Activated T-cell treated with anti-CD3 and anti-CD28 coated beads, Interleukin-2, amount 50 U/mL, for 4 hours (primary cell): Measurements from ENCODE around the gene ADCYAP1R1. TPM values are rescaled to one million over a fixed set of nuclear protein-coding genes. Genes with fewer than 3 reads are reported as not detected.

ENCODE experiments used
- ATAC-seq, 2 donors: fragments of 200-7000 bp; cut with Tn5 transposase; one replicate each; pipeline ENCODE4 v1.10.0; 2021
- DNase-seq: peaks from one replicate; pipeline ENCODE4 v3.0.0-alpha.2; 2020
- H3K27me3 Mint-ChIP-seq: one replicate; pipeline ENCODE4 v1.8.0; 2021; ENCODE audit warnings: low read depth, mixed read lengths
- H3K36me3 Mint-ChIP-seq: one replicate; pipeline ENCODE4 v1.8.0; 2022; ENCODE audit warnings: mixed read lengths; ENCODE audit not compliant: insufficient read depth
- H3K4me1 Mint-ChIP-seq: one replicate; pipeline ENCODE4 v1.8.0; 2021; ENCODE audit warnings: low read depth, mixed read lengths
- H3K4me3 Mint-ChIP-seq: one replicate; pipeline ENCODE4 v1.8.0; 2021; ENCODE audit warnings: mild to moderate bottlenecking, moderate library complexity, mixed read lengths
- H3K9me3 Mint-ChIP-seq: one replicate; pipeline ENCODE4 v1.8.0; 2021; ENCODE audit warnings: mixed read lengths
- total RNA-seq, 3 donors: library from RNA; stranded (reverse); gene quantifications; one replicate each; pipeline ENCODE4 v1.2.1, GENCODE V29; 2021

The ADCYAP1R1 gene
- not detected for total RNA-seq

DNA sequence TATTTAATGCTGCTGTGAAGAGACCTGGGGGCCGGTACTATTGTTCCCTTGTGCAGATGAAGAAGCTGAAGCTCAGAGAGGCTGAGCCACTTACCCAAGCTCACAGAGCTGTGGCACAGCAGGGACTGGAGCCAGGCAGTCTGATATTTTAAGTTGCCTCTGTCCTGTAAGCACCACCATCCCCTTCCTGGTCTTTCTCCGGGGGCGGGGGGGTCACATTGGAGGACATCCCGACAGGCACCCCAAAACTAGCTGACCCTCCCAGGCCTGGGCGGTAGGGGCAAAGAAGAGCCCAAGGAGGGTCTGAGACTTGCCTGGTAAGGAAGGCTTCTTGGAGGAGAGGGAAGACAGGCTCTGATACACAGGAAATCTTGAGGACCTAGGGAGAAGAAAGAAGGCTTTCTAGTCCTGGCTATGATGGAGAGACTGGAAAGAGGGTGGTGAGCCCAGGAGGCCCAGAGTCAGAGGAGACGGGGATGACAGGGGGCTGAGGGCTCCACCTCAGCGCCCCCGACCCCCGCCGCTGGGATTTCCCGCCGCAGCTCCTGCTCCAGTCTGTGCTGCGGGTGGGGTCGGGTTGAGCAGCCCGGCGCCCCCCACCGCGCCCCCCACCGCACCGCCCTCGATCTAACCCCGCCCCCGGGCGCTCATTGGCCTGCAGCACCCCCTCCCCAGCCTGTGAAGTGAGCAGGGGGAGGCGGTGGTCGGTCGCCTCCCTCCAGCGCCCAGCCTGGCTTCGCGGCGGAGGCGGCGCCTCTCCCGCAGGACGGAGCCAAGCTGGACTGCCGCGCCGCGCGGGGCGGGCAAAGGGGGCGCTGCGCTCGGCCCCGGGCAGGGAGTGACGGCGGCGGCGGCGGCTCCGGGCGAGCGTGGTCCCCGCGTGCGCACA is at the start of gene ADCYAP1R1:
Gene ADCYAP1R1 (plus strand): TSS at position 711 of the 889 bp plus-strand sequence. CDS start 10,957 bp downstream, outside the sequence.
- Mint-ChIP-seq H3K9me3 (no peaks in the 10 kb centered on the region), H3K36me3 (no peaks in the 10 kb centered on the region), H3K4me1 (peaks cover 4% of the 10 kb centered on the region), H3K27me3 (peaks cover 38% of the 10 kb centered on the region), H3K4me3 (no peak within 1 kb of the TSS)
- ATAC-seq (peak in 1 of 2 donors; percentile 7), DNase-seq (no peak)

DNA sequence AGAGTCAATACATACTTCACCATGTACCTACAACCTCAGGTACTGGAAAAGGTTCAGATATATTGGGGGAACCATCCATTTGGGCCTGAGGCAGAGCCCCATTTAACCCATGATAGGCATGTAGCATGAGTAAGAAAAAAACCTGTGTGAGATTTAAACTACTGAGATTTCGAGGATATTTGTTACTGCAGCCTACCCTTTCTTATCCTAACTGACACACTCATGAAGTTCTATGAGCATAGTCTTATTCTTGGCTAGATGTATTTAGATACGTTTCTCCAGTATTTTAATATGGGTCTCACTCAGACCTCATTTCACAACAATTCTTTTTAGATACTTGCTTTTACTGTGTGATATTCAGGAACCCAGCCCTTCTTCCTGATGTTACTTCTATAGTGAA is 49.0 kb upstream of the ADCYAP1R1 start:
- no peaks in the 10 kb centered on the region for H3K4me1 Mint-ChIP-seq
- H3K27me3 Mint-ChIP-seq = peaks cover 2% of the 10 kb centered on the region
- no peak overlapping the region for H3K4me3 Mint-ChIP-seq
- H3K36me3 Mint-ChIP-seq = no peaks in the 10 kb centered on the region
- no peaks in the 10 kb centered on the region for H3K9me3 Mint-ChIP-seq
- no peak for ATAC-seq
- DNase-seq = no peak

DNA sequence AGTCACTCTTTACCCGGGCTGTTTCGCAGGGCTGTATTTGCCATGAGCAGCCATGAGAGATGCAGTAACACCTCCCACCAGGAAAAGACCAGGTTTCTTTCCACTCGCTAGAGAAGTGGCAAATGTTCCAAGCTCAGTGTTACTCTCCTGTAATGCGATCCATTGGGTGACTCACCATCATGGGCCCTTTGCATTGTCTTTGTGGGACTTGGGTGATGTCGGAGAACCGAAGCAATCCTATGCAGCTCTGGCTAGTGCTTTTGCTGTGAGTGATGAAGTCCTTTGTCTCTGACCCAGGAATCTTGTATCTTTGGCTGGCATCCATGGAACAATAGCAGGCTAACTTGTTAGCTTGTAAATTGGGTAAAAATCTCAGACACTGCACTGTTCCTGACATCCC is 48.4 kb upstream of the ADCYAP1R1 start:
- Mint-ChIP-seq H3K4me1 (no peaks in the 10 kb centered on the region), H3K27me3 (no peaks in the 10 kb centered on the region), H3K36me3 (no peaks in the 10 kb centered on the region), H3K9me3 (no peaks in the 10 kb centered on the region), H3K4me3 (no peak overlapping the region)
- ATAC-seq (no peak), DNase-seq (no peak)

DNA sequence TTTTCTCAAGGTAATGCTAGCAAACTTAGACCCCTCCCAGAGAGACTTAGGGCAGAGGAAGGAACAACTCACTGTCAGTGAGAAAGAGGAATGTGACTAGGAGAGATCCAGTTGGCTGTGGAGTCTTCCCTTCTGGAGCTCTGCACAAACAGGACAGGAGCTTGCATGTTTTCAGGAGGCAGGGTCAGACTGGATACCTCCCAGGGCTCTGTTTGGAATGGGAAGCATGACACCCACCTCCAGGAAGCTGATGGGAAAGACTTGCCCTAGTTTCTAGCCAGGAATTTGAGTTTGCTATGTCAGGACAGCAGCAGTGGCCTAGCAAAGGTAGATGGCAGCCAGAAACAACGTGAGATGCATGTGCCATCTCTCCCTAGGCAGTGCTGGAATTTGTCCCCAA is 47.7 kb upstream of the ADCYAP1R1 start:
- DNase-seq (no peak), ATAC-seq (no peak)
- Mint-ChIP-seq H3K36me3 (no peaks in the 10 kb centered on the region), H3K9me3 (no peaks in the 10 kb centered on the region), H3K4me3 (no peak overlapping the region), H3K4me1 (no peaks in the 10 kb centered on the region), H3K27me3 (no peaks in the 10 kb centered on the region)

DNA sequence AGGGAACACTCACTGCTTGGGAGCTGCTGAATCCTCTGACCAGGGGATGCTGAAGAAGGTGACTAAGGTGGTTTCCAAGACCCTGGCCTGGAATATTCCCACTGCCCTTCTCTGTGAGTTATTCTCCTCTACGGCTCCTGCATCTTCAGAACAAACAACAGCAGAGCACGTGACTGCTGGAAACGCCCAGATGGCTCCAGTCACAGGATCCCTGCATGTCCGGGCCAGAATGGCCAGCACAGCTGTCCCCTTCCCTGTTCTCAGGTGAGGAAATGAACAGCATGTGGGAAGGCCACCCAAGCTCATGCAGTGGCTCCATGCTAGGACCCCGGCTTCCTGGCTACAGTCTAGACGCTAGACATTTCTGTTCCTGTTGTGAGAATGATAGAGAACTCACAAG is 45.3 kb upstream of the ADCYAP1R1 start:
- no peak for ATAC-seq

DNA sequence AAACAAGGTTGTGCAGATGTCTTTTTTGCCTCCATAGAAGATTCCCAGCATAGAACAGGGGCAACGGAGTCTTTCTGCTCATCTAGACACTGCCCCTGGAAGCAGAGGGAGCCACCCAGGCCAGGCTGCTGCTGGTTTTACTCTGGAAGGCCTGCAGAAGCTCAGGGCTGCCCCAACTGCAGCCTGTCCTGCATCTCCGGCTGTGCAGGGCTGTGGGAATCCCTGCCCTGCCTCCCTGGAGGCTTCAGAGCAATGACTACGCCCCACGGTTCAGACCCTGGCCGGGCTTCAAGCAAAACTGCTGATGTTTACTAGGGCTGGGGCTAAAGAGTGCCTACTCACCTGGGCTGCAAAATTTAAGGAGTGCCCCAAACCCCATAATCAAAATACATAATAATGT is 44.5 kb upstream of the ADCYAP1R1 start:
- Mint-ChIP-seq H3K9me3 (no peaks in the 10 kb centered on the region), H3K36me3 (no peaks in the 10 kb centered on the region)
- ATAC-seq = no peak

More for the DNA sequence above, 45.3 kb upstream of the ADCYAP1R1 start:
- no peaks in the 10 kb centered on the region for H3K9me3 Mint-ChIP-seq
- no peaks in the 10 kb centered on the region for H3K4me1 Mint-ChIP-seq
- no peaks in the 10 kb centered on the region for H3K36me3 Mint-ChIP-seq
- no peak for DNase-seq
- H3K4me3 Mint-ChIP-seq = no peak overlapping the region
- peaks cover 1% of the 10 kb centered on the region for H3K27me3 Mint-ChIP-seq

DNA sequence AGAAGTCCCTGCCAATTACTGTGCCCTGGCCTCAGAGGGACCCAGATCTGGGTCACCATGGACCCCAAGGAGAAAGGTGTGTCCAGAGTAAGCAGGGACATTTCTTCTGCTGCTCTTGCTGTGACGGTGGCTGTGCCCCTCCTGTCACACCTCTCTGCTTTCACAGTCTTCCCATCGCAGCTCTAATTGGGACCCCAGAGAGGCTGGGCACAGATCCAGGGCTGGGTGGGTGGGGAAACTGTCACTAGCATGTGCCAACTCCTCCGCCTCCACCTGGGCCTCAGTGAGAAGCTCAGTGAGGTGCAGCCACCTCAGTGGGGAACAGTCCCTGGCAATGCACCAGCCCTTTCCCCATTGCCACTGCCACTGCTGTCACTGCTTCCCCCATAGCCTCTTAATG is 37.3 kb upstream of the ADCYAP1R1 start:
- no peaks in the 10 kb centered on the region for H3K9me3 Mint-ChIP-seq

More for the DNA sequence above, 44.5 kb upstream of the ADCYAP1R1 start:
- Mint-ChIP-seq H3K4me3 (no peak overlapping the region), H3K27me3 (peaks cover 1% of the 10 kb centered on the region), H3K4me1 (no peaks in the 10 kb centered on the region)
- DNase-seq = no peak

DNA sequence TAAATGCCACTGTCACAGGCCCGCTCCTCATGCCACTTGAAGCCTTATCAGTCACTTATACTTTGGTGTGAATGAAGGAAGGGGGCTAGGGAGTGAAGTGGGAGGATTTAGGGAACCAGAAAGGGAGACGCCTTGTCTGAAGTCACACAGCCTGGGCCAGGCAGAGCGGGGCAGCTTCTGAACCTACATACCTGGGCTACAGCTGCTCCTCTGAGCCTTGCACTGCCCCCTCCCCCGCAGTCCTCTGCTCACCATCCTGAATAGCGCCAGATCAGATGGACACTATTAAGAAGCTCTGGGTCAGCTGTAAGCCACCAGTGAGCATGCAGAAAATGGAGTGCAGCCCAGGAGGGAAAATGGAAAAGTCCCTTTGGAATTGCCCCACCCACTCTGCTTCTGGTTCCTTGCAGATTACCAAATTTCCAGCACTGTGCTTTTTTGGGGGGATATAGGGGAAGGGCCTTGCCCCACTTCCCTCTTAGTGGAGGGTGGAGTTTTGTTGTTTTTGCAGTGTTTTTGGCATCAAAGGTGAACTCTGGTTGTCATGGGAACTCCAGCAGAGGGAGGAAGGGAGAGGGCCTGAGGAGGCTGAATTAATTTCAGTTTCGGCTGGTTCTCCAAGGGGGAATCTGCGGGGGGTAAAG is 35.0 kb upstream of the ADCYAP1R1 start:
- H3K4me3 Mint-ChIP-seq = no peak overlapping the region
- ATAC-seq (no peak), DNase-seq (no peak)
- peaks cover 20% of the 10 kb centered on the region for H3K4me1 Mint-ChIP-seq
- H3K36me3 Mint-ChIP-seq = no peaks in the 10 kb centered on the region
- H3K9me3 Mint-ChIP-seq = no peaks in the 10 kb centered on the region
- peaks cover 10% of the 10 kb centered on the region for H3K27me3 Mint-ChIP-seq

More for the DNA sequence above, 37.3 kb upstream of the ADCYAP1R1 start:
- Mint-ChIP-seq H3K36me3 (no peaks in the 10 kb centered on the region), H3K4me1 (peaks cover 14% of the 10 kb centered on the region), H3K27me3 (peaks cover 11% of the 10 kb centered on the region), H3K4me3 (no peak overlapping the region)
- no peak for ATAC-seq
- no peak for DNase-seq

DNA sequence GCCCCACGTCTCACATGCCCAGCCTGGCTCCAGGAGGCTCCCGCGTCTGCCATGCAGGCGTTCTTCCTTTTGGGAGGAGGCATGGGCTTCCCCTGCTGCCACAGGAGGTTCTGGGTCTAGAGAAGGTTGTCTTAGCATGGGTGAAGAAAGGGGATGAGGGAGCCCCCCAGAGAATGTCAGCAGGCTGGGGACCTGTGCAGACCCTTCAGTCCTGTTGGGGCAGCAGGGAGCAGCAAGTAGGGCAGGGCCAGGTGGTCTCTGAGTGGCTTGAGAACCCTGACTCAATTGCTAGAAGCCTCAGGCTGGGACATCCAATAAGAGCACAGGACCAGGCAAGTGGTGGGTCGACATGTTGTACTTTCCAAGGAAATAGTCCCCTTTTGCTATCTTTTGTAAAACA is 34.4 kb upstream of the ADCYAP1R1 start:
- no peak overlapping the region for H3K4me3 Mint-ChIP-seq
- no peaks in the 10 kb centered on the region for H3K36me3 Mint-ChIP-seq
- H3K4me1 Mint-ChIP-seq = peaks cover 20% of the 10 kb centered on the region
- no peaks in the 10 kb centered on the region for H3K9me3 Mint-ChIP-seq
- no peak for ATAC-seq
- DNase-seq = no peak
- peaks cover 10% of the 10 kb centered on the region for H3K27me3 Mint-ChIP-seq

DNA sequence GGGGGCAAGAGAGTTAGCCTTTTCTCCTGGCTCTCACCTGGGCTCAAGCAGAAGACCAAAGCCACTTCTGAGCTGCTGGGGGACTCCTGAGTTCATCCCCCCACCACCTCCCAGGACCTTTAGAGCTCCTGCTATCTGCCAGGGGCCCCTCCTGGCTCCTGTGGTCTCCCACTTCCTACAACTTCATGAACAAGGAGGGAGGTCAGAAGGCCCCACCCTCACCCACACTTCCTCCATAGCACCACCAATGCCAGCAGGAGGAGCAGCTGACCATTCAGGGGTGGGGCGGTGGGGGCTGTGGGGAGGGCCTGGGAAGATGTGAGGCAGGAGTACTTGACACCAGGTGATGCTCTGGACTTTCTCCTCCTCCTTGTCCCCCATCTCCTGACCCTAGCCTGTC is 32.6 kb upstream of the ADCYAP1R1 start:
- Mint-ChIP-seq H3K9me3 (peaks cover 4% of the 10 kb centered on the region), H3K27me3 (peaks cover 5% of the 10 kb centered on the region), H3K4me3 (no peak overlapping the region), H3K4me1 (peaks cover 28% of the 10 kb centered on the region), H3K36me3 (no peaks in the 10 kb centered on the region)
- ATAC-seq = no peak
- DNase-seq = no peak

DNA sequence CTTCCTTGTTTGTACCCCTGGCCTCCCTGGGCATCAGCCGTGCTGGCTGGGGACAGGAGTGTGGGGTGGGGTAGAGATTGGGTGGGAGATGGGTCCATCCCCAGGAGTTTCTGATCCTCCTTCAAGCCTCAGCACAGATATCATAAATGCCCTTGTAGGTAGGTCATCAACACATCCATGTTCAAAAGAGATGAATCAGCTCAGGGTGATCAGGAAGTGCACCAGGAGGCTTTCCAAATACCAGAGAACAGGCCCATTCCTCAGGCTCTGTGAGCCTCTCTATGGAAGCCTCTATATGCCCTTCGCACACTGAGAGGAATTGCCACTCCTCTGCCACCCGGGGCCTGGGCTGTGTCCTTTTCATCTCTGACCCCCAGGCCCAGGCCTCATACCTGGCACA is 31.9 kb upstream of the ADCYAP1R1 start:
- H3K9me3 Mint-ChIP-seq = peaks cover 4% of the 10 kb centered on the region

DNA sequence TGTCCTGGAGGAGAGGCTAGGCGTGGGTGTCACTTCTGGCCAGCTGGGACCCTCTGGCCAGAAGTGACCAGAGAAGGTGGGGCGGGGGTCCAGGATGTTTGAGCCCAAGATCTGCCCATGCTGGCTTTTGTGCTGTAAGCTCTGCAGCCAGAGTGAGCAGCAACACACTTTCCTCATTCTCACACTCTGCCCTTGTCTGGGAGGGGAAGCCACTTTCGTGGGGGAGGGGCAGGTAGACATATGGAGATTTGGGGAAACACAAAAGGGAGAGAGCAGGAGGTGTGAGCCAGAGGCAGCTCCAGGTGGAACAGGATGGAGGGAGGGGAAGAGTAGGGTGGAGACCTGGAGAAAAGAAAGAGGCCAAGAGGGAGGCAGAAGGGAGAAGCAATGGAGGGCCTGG is 31.5 kb upstream of the ADCYAP1R1 start:
- Mint-ChIP-seq H3K27me3 (peaks cover 5% of the 10 kb centered on the region), H3K9me3 (peaks cover 4% of the 10 kb centered on the region), H3K36me3 (no peaks in the 10 kb centered on the region), H3K4me1 (peaks cover 28% of the 10 kb centered on the region), H3K4me3 (no peak overlapping the region)
- ATAC-seq (no peak), DNase-seq (no peak)

More for the DNA sequence above, 31.9 kb upstream of the ADCYAP1R1 start:
- Mint-ChIP-seq H3K4me1 (peaks cover 28% of the 10 kb centered on the region), H3K27me3 (peaks cover 5% of the 10 kb centered on the region), H3K4me3 (no peak overlapping the region), H3K36me3 (no peaks in the 10 kb centered on the region)
- DNase-seq (no peak), ATAC-seq (no peak)

DNA sequence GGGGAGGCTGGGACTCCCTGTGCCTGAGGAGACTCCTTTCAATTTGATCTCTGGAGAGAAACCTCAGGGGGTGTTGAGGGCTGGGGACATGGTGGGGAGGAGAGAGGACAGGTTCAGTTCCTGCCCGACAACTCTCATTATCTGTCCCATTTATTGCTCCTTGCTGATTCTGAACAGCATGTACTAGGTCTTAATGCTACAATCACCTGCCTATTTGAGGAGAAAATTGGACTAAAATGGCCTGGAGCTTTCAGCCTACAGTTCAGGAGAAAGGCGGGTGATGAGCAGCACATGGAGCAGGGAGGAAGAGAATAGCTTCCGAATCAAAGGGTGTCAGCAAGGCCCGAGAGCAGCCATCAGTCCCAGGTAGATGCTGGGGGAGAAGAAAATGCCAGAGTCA is 30.0 kb upstream of the ADCYAP1R1 start:
- Mint-ChIP-seq H3K36me3 (no peaks in the 10 kb centered on the region), H3K9me3 (peaks cover 4% of the 10 kb centered on the region), H3K4me3 (no peak overlapping the region), H3K27me3 (no peaks in the 10 kb centered on the region), H3K4me1 (peaks cover 26% of the 10 kb centered on the region)
- ATAC-seq (no peak), DNase-seq (no peak)

DNA sequence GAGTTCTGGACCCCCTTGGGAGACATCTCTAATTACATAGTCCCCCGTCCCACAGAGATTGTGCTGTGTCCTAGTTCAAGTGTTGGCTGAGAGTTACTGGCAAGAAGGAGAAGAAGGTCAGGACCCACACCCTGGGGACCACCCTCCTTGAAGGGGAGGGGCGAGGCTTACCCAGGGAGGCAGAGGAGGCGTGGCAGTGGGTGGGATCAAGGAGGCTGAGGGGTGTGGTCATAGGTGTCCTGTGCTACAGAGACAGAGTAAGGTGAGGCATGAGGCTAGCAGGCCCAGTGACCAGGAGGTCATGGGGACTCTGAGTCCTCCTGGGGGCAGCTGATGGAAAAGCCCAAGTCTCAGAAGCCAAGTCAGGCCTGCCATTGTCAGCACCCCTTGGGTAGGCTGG is 29.4 kb upstream of the ADCYAP1R1 start:
- H3K27me3 Mint-ChIP-seq = no peaks in the 10 kb centered on the region
- H3K9me3 Mint-ChIP-seq = peaks cover 4% of the 10 kb centered on the region
- ATAC-seq = no peak
- no peak overlapping the region for H3K4me3 Mint-ChIP-seq
- H3K4me1 Mint-ChIP-seq = peaks cover 23% of the 10 kb centered on the region
- H3K36me3 Mint-ChIP-seq = no peaks in the 10 kb centered on the region
- no peak for DNase-seq

DNA sequence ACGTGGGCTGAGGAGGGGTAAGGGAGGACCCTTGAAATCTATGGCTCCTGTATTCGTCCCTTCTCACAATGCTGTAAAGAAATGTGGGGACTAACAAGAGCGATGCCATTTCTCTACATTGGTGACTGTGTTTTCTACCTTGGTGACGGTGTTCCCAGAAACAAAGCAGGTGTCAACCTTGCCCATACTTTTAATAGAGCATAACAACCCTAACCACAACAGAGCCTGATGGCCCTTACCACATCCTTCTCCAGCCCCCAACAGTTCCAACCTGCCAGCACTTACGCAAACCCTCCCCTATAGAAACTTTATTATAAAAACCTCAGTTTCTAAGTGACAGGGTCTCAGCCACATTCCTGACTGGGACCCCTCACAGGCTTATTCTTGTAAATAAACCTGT is 28.2 kb upstream of the ADCYAP1R1 start:
- H3K4me3 Mint-ChIP-seq = no peak overlapping the region
- ATAC-seq (peak; percentile 16 to 43), DNase-seq (no peak)
- no peaks in the 10 kb centered on the region for H3K27me3 Mint-ChIP-seq
- peaks cover 20% of the 10 kb centered on the region for H3K4me1 Mint-ChIP-seq
- H3K9me3 Mint-ChIP-seq = peaks cover 4% of the 10 kb centered on the region
- H3K36me3 Mint-ChIP-seq = no peaks in the 10 kb centered on the region
